ENCODE data around the gene GNG14. TPM values are rescaled to one million over a fixed set of nuclear protein-coding genes. Genes with fewer than 3 reads are reported as not detected.

GNG14 gene
- total RNA-seq, 1 experiment from 2014 or later, result not detected

DNA sequence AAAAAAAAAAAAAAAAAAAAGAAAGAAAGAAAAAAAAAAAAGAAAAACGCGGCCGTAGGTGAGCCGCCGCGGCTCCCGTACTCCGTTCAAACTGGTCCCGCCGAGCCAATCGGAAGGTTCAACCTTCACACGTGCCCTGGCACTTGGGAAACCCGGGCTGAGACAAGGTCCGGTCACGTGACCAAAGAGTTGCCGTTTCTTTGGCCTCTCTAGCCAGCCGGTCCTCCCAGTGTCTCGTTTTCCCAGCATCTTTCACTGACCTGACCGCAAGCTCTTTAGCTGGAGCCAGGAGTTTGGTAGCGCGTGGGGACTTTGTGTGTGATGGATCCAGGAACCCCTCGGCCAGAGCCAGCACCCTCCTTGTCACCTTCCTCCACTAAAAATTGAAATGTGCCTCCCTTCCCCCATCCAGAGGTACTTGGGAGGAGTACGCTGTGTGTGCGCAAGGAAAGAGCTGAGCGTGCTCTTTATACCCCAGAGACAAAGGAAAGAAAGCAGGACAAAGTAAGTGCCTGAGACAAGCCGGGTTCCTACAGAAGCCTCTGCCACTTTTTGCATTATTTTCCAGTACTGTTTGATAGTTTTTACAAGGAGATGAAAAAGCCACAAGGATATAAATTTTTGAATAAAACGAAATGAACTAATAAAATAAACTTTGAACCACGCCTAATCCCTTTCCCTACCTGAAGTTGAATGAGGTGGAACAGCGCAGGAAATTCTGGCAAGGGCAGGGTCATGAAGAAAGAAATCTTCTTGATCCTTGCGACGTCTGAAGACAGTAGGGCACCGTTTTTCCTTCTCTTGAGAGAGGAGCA lies 35.0 kb downstream of the GNG14 start:
- Histone ChIP-seq H3K18ac (ENCODE audit: insufficient read length, low read depth, low read length) (peak overlapping the region; percentile 92), H3K4me1 (ENCODE audit: insufficient read depth, low read length) (no peaks in the 10 kb centered on the region), H3K23me2 (ENCODE audit: insufficient read length, low read depth, low read length, poor library complexity, severe bottlenecking) (peaks cover 22% of the 10 kb centered on the region), H4K5ac (ENCODE audit: insufficient read length, low read depth, low read length) (peak overlapping the region; percentile 19), H2BK20ac (ENCODE audit: low read depth, low read length, poor library complexity, severe bottlenecking) (no peak overlapping the region), H4K20me1 (ENCODE audit: control insufficient read depth, insufficient read depth, insufficient read length) (no peaks in the 10 kb centered on the region), H3K27ac (ENCODE audit: insufficient read length, low read depth, low read length) (peak overlapping the region; percentile 30), H3K9ac (ENCODE audit: extremely low read depth, insufficient read length, low read length) (peak overlapping the region; percentile 97), H2BK5ac (ENCODE audit: insufficient read length, low read length) (no peak overlapping the region), H3K79me2 (ENCODE audit: insufficient read depth, low read length) (peaks cover 26% of the 10 kb centered on the region; the same call in 1 of the 2 replicates), H3K9me3 (ENCODE audit: control insufficient read depth, low read depth, low read length) (no peaks in the 10 kb centered on the region), H3K79me1 (ENCODE audit: insufficient read depth, low read depth, low read length, poor library complexity, severe bottlenecking) (peaks cover 9% of the 10 kb centered on the region), H3K27me3 (ENCODE audit: insufficient read depth, low read length) (no peaks in the 10 kb centered on the region), H3K4me2 (ENCODE audit: insufficient read depth, insufficient read length, low read length) (peak overlapping the region; percentile 96), H4K8ac (replicated peaks; ENCODE audit: insufficient read length, low read depth, low read length) (no peak overlapping the region), H2BK120ac (ENCODE audit: low read depth, low read length, poor library complexity, severe bottlenecking) (no peak overlapping the region), H2AFZ (ENCODE audit: low read length) (no peak overlapping the region), H2BK12ac (ENCODE audit: insufficient read length, low read depth, low read length) (no peak overlapping the region), H3K23ac (ENCODE audit: insufficient read length, low read depth, low read length) (no peak overlapping the region), H4K91ac (ENCODE audit: insufficient read length, low read depth, low read length) (no peak overlapping the region), H3K4ac (ENCODE audit: low read depth, low read length) (no peak overlapping the region), H3K56ac (ENCODE audit: insufficient read length, low read depth, low read length) (no peak overlapping the region), H2AK5ac (ENCODE audit: insufficient read length, low read length) (no peak overlapping the region), H3T11ph (ENCODE audit: low read length) (no peak overlapping the region), H2BK15ac (ENCODE audit: low read depth, low read length) (no peak overlapping the region), H3K14ac (ENCODE audit: insufficient read depth, low read length) (peak overlapping the region; percentile 87)
- Mint-ChIP-seq H3K9me3 (no peaks in the 10 kb centered on the region), H3K4me1 (peaks cover 15 to 26% of the 10 kb centered on the region in 2 experiments), H3K27ac (peak overlapping the region; percentile 93 to 99 (median 97)), H3K4me3 (peak overlapping the region; percentile 97 to 98), H3K36me3 (ENCODE audit: insufficient read depth in 1 of 3, low read depth in 3 of 3) (peaks cover 25 to 38% (median 26%) of the 10 kb centered on the region in 3 experiments; a peak in 6 of 7 replicates), H3K27me3 (ENCODE audit: low read depth) (no peaks in the 10 kb centered on the region)
- WGBS (ENCODE audit: extremely low coverage, insufficient read length, low lambda C conversion rate), result no CpG with 5 or more reads among the region's 32 CpGs
- DNase-seq, result peak; percentile 97
- TF ChIP-seq, protein P1, sequence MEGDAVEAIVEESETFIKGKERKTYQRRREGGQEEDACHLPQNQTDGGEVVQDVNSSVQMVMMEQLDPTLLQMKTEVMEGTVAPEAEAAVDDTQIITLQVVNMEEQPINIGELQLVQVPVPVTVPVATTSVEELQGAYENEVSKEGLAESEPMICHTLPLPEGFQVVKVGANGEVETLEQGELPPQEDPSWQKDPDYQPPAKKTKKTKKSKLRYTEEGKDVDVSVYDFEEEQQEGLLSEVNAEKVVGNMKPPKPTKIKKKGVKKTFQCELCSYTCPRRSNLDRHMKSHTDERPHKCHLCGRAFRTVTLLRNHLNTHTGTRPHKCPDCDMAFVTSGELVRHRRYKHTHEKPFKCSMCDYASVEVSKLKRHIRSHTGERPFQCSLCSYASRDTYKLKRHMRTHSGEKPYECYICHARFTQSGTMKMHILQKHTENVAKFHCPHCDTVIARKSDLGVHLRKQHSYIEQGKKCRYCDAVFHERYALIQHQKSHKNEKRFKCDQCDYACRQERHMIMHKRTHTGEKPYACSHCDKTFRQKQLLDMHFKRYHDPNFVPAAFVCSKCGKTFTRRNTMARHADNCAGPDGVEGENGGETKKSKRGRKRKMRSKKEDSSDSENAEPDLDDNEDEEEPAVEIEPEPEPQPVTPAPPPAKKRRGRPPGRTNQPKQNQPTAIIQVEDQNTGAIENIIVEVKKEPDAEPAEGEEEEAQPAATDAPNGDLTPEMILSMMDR (conservative IDR thresholded peaks at IDR 0.05), result no peak
